Ectodermal cell (in vitro differentiated cells): ENCODE results near the gene FAM83G.

Experiments used
- H3K27ac ChIP-seq: 2 replicates; pipeline ENCODE4 v1.7.0; 2013; ENCODE audit warnings: mild to moderate bottlenecking, low read depth, low read length; ENCODE audit not compliant: insufficient read depth, poor library complexity, severe bottlenecking
- H3K27me3 ChIP-seq: 2 replicates; pipeline ENCODE4 v1.7.0; 2013; ENCODE audit warnings: mild to moderate bottlenecking, low read length; ENCODE audit not compliant: insufficient read depth, control insufficient read depth, poor library complexity, severe bottlenecking
- H3K36me3 ChIP-seq: one replicate; pipeline ENCODE4 v1.7.0; 2013; ENCODE audit warnings: low read length; ENCODE audit not compliant: control insufficient read depth, insufficient read depth
- H3K4me1 ChIP-seq: one replicate; pipeline ENCODE4 v1.7.0; 2013; ENCODE audit warnings: low read length; ENCODE audit not compliant: control insufficient read depth, insufficient read depth
- H3K4me3 ChIP-seq: 2 replicates; pipeline ENCODE4 v1.7.0; 2013; ENCODE audit warnings: low read depth, low read length, control low read depth; ENCODE audit not compliant: insufficient read depth
- H3K9me3 ChIP-seq: 2 replicates; pipeline ENCODE4 v1.7.0; 2013; ENCODE audit warnings: mild to moderate bottlenecking, low read length, moderate library complexity; ENCODE audit not compliant: control insufficient read depth
- WGBS, 2 experiments: methylation state at CpG; one replicate each; pipeline ENCODE4 v1.1.7; 2013; ENCODE audit warnings: missing lambda C conversion rate in 2 of 2; 5-methylcytosine and 5-hydroxymethylcytosine counted together

The FAM83G gene

GRCh38 chr17:18997650-18998196, 6.8 kb downstream of the FAM83G start:
- Histone ChIP-seq H3K36me3 (no peaks in the 10 kb centered on the region), H3K9me3 (no peaks in the 10 kb centered on the region), H3K27me3 (no peaks in the 10 kb centered on the region), H3K27ac (no peak overlapping the region), H3K4me3 (no peak overlapping the region), H3K4me1 (peaks cover 7% of the 10 kb centered on the region)
- 90 to 94% methylated on average over 5 to 6 of the region's 6 CpGs for WGBS, 2 experiments

- Histone ChIP-seq H3K4me3 (no peak overlapping the region), H3K4me1 (no peaks in the 10 kb centered on the region), H3K36me3 (no peaks in the 10 kb centered on the region), H3K9me3 (no peaks in the 10 kb centered on the region), H3K27ac (no peak overlapping the region), H3K27me3 (no peaks in the 10 kb centered on the region)
- WGBS, 2 experiments, result 94 to 95% methylated on average over 2 of the region's 2 CpGs
These were observed 8.1 kb downstream of the FAM83G start for GRCh38 chr17:18996458-18996857.

DNA sequence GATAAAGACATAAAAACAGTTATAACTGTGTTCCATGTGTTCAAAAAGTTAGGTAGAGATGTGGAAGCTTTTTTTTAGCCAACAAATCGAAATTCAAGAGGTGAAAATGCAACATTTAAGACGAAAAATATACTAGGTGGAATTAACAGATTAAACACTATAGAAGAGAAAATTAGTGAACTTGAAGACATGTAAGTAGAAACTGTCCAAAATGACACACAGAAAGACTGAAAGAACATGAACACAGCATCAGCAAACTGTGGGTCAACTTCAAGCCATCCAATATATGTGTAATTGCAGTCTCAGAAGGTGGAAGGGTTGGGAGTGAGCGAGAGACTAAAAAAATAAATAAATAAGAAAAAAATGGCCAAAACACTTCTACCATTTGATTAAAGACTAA, 9.3 kb downstream of the FAM83G start:
- Histone ChIP-seq H3K9me3 (no peaks in the 10 kb centered on the region), H3K36me3 (no peaks in the 10 kb centered on the region), H3K4me3 (no peak overlapping the region), H3K4me1 (no peaks in the 10 kb centered on the region), H3K27me3 (no peaks in the 10 kb centered on the region), H3K27ac (no peak overlapping the region)
- WGBS, 2 experiments, result 92 to 95% methylated on average over 2 to 3 of the region's 3 CpGs

- Histone ChIP-seq H3K27ac (no peak overlapping the region), H3K4me1 (no peaks in the 10 kb centered on the region), H3K4me3 (no peak overlapping the region), H3K27me3 (no peaks in the 10 kb centered on the region), H3K9me3 (no peaks in the 10 kb centered on the region), H3K36me3 (no peaks in the 10 kb centered on the region)
- WGBS, 2 experiments, result 84 to 88% methylated on average over 1 of the region's 1 CpG
These were observed 9.9 kb downstream of the FAM83G start for GRCh38 chr17:18994631-18995030.

DNA sequence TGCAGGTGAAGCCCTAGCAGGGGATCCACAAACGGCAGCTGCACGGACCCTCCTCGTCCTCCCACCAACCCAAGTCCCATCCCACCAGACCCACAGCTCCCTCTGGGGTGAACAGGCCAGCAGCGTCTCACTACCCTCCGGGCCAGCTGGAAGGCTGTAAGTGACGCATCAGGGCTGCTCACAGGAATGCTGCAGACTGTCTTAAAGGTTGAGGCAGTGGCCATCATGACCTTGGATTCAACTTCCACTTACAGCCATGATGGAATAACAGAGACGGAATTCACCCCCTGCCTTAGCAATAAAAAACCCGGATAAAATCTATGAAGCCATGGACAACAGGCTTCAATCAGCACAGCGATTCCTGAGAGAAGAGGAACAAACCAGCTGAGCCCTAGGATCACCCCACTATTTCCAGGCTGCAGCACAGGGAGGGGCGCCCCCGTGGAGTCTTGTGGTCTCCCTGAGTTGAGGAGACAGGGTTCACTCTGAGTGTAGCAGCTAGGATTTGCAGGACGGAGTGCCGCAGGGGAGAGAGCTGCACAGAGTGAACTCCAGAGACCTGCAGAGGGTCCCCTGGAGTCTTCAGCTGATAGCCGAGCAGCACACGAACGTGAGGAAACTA, 10.5 kb downstream of the FAM83G start:
- Histone ChIP-seq H3K4me3 (no peak overlapping the region), H3K9me3 (no peaks in the 10 kb centered on the region), H3K4me1 (no peaks in the 10 kb centered on the region), H3K36me3 (no peaks in the 10 kb centered on the region), H3K27me3 (no peaks in the 10 kb centered on the region), H3K27ac (no peak overlapping the region)
- WGBS, 2 experiments, result 89 to 90% methylated on average over 16 of the region's 16 CpGs

DNA sequence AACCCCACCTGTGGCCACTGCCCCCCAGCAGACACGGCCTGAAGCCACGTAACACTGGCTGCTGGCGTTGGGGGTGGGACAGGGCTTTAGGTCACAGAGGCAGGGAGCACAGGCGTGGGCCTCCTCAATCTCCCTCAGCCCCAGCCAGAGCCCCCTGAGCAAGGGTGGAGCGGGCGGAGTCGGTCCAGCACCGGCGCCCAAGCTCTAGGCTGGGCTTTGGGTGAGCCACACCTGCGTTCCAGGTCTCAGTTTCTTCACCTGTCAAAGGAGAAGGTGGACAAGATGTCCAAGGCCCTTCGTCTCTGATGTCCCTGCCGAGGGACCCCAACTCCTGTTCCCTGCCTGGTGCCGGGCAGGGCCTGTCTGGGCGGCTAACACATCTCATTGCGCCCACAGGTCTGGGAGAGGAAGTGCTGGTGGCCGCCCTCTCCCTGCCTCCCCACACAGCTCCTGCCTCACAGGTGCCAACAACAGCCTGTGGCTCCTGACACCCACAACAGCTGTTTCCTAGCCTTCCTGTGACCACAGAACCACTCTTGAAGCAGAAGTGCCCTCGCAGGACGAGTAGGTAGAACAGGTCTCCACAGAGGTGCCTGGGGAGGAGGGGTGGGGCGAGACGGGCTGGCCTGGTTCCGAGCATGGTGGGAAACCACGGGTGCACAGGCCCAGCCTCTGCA, 12.0 kb downstream of the FAM83G start:
- Histone ChIP-seq H3K4me1 (no peaks in the 10 kb centered on the region), H3K36me3 (no peaks in the 10 kb centered on the region), H3K4me3 (no peak overlapping the region), H3K27ac (no peak overlapping the region), H3K27me3 (no peaks in the 10 kb centered on the region), H3K9me3 (no peaks in the 10 kb centered on the region)
- 94 to 95% methylated on average over 22 of the region's 22 CpGs for WGBS, 2 experiments

DNA sequence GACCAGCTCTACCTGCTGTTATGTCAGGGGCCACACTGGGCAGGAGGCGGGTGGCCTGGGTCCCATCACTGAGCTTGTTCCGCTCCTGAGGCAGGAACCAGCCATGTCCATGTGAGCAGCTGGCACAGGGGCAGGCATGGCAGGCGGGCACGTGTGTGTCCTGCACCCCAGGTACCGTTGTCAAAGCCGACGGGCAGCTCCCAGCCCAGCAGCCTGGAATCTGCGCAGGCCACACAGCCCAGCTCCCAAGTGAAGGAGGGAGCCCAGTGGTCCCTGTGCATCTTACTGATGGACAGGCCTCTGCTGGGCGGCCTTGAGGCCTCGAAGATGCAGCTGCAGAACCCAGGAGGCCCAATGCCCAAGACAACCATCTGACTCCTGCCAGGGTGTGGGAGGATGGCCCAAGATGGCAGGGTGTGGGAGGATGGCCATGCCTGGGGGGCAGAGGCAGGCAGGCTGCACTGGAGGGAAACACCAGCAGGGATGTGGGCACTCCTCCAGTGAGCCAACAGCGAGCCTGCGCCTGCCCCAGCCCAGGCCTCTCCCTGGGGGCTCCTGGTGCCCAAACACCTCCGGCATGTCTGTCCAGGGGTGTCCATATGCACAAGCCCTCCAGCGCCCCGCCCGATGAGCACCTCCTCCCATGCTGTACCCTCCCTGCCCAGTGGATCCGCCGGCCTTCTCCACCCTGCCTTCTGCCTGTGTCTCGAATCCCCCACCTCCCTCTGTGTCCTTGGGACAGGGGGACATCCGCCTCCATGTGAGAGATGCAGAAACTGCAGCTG, 12.8 kb downstream of the FAM83G start:
- no peak overlapping the region for H3K27ac ChIP-seq
- no peaks in the 10 kb centered on the region for H3K27me3 ChIP-seq
- H3K9me3 ChIP-seq, result no peaks in the 10 kb centered on the region
- WGBS, 2 experiments, result 92 to 95% methylated on average over 20 of the region's 20 CpGs
- H3K4me3 ChIP-seq, result no peak overlapping the region
- no peaks in the 10 kb centered on the region for H3K36me3 ChIP-seq
- no peaks in the 10 kb centered on the region for H3K4me1 ChIP-seq

DNA sequence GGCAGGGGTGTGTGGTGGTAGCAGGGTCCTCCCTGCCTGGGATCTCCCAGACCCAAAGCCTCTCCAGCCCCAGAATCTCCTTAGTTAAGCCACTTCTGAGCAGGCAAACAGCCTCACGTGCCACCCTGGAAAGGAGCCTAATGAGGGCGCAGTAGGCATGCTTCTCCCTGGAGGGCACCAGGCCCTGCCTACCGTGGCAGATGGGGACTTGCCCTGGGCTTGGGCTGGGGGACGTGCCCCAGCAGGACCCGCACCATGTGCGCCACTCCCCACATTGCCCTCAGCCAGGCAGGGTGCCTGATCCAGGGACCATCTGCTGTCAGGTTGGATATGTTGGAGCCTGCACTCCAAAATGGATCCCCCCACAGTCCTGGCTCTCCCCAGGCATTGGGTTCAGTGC, 14.2 kb downstream of the FAM83G start:
- Histone ChIP-seq H3K4me3 (no peak overlapping the region), H3K9me3 (no peaks in the 10 kb centered on the region), H3K4me1 (no peaks in the 10 kb centered on the region), H3K27me3 (no peaks in the 10 kb centered on the region), H3K27ac (no peak overlapping the region), H3K36me3 (no peaks in the 10 kb centered on the region)
- 90 to 95% methylated on average over 6 of the region's 6 CpGs for WGBS, 2 experiments

- Histone ChIP-seq H3K27ac (no peak overlapping the region), H3K9me3 (no peaks in the 10 kb centered on the region), H3K27me3 (no peaks in the 10 kb centered on the region), H3K36me3 (no peaks in the 10 kb centered on the region), H3K4me1 (no peaks in the 10 kb centered on the region), H3K4me3 (no peak overlapping the region)
- WGBS, 2 experiments, result 94 to 97% methylated on average over 9 of the region's 9 CpGs
These were observed 15.9 kb downstream of the FAM83G start for GRCh38 chr17:18988546-18989173.
